HG02678 (cell line): ENCODE data around the gene MARVELD2.
"Not testable (repeated sequence)": the region's sequence is repeated elsewhere in the genome, so short reads cannot be mapped to it uniquely, and the experiment has no call there.

Experiments
- ATAC-seq: cut with Tn5 transposase; IDR thresholded peaks from one replicate; pipeline ENCODE4 v1.9.1; 2021; ENCODE audit warnings: mild to moderate bottlenecking, moderate library complexity; ENCODE audit not compliant: unreplicated experiment

Gene MARVELD2, protein sequence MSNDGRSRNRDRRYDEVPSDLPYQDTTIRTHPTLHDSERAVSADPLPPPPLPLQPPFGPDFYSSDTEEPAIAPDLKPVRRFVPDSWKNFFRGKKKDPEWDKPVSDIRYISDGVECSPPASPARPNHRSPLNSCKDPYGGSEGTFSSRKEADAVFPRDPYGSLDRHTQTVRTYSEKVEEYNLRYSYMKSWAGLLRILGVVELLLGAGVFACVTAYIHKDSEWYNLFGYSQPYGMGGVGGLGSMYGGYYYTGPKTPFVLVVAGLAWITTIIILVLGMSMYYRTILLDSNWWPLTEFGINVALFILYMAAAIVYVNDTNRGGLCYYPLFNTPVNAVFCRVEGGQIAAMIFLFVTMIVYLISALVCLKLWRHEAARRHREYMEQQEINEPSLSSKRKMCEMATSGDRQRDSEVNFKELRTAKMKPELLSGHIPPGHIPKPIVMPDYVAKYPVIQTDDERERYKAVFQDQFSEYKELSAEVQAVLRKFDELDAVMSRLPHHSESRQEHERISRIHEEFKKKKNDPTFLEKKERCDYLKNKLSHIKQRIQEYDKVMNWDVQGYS

DNA sequence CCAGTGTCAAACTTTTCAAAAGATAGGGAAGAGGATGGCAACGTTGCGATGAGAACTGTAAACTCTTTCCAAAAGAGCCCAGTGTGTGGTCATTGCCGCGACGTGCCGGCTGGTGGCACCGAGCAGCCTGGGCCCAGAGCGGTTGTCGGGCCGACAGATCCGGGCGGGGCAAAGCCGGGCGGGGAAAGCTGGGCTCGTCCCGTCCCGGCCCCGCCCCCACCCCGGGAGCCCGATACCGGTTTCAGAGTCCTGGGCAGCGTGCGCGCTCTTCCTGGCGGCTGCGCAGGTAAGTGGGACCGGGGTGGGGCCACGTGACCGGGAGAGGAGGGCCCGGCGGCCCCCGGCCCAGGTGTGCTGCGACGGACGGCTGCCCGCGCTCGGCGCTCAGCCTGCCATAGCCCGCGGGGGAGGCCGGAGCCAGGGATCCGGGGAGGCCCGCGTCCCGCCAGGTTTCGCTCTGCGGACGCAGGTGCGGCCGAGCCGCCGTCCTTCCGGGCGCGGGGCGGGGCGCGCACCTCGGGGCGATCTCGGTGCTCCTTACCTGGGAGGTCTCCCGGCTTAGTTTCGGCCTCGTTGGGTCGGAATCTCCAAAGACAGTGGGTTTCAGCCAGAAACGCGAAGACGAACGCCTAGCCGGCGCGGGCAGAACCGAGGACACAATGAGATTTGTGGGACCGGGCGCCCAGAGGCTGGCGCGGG lies at the start of gene MARVELD2:
Gene MARVELD2 (plus strand): TSS at position 232 of the 699 bp plus-strand sequence. CDS start 4,270 bp downstream, outside the sequence.
- peak; percentile 69 for ATAC-seq

DNA sequence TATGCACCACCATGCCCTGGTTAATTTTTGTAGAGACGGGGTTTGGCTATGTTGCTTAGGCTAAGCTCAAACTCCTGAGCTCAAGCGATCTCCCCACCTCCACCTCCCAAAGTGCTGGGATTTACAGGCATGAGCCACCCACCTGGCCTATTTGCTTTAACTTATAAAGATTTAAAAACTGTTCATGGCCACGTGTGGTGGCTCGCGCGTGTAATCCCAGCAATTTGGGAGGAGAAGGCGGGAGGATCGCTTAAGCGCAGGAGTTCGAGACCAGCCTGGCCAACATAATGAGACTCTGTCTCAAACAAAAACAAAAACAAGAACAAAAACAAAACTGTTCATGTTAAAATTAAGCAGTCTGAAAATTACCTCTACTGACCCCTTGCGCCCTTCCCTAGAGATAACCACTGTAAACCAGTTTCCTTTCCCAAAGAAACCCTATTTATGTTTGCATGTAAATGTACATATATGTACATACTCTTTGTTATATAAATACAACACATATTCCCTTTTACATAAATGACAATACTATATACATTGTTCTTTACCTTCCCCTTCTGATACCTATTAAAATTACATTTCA lies 47.1 kb upstream of the MARVELD2 start:
- no peak for ATAC-seq

DNA sequence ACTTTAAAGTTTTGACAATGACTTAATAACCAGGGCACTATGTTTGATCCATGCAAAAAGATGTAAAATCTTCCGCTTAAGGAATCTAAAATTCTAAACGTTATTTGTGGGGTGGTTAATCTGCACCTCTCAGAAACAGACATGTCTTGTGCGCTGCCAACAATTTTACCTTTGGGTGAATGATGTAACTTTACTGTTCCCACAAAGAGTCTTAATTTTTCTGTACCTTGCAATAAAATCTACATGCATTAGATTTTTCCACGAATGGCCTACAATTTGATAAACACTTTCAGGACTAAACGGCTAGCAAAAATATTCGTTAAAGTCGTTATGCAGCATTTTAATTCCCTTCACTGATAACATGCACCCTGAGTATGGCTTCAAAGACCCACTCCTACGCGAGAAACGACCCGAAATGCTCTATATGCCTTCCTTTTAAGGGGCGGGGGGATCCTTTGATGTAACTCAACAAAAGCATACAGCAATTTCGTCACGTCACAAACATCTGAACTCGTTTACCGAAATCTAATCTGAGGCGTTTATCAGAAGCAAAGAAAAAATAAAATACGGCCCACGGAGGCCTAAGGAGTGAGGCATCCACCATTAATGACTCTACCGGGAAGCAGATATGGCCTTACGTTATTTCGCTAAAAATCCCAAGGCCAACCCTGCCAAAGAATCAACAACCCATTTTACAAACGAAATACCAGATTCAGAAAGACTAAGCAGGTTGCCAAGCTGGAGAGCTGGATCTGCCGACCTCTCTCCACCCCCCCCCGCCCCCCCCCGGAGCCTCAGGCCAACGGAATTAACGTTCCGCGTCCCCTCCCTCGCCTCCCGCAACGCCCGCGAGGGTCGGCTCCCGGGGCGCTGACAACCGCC lies 46.2 kb upstream of the MARVELD2 start:
- ATAC-seq = no peak

DNA sequence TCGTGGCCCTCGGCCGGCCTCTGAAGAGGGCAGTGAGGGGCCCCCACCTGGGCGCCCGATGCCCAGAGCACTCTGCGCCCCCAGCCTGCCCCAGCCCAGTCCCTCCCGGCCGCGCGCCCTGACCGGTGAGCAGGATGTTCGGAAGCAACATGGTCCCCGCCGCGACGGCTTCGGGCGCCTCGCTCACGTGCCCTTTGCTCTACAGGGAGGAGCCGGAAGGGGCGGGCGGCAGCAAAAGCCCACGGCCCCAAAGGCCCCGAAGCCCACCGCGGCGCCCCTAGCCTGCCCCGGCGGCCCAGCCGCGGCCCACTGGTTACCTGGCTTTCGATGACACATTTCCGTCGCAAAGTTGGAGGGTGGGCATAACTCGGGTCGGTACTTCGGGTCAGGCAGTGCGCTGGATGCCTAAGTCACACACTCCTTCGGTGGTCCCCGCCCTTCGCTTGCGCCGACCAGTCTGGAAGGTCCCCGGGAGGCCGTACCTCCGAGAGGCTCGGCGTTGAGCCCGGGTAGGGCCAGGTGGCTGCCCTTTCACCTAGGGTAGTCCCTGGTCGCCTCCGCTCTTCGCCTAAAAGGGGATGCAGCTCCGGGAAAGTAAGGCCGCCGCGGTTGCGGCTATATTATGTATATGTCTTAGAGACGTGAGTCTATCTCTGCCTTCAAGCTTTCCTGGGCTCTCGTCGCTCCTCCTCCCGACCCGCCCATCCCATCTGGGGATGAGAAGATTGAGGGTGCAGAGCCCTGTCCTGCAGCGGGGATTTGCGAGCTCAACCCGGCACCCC lies 45.4 kb upstream of the MARVELD2 start, which contains the start of the genes AK6, RAD17 and TAF9:
Gene AK6 (minus strand): TSS at position 181 of the 782 bp plus-strand sequence. CDS start 30 bp downstream, at position 151.
Gene RAD17 (plus strand): TSS at position 479 of the 782 bp plus-strand sequence. CDS start 2,391 bp downstream, outside the sequence.
Gene TAF9 (minus strand): TSS at position 181 of the 782 bp plus-strand sequence. CDS start 3,783 bp downstream, outside the sequence.
- ATAC-seq = peak; percentile 91

DNA sequence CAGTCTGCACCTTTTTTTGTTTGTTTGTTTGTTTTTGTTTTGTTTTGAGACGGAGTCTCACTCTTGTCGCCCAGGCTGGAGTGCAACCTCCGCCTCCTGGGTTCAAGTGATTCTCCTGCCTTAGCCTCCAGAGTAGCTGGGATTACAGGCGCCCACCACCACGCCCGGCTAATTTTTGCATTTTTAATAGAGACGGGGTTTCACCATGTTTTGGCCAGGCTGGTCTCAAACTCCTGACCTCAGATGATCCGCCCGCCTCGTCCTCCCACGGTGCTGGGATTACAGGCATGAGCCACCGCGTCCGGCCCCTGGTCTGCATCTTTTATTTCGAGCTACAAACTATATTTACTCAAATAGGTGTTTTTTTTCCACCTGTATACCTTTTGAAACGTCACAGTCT lies 44.6 kb upstream of the MARVELD2 start:
- not testable (repeated sequence) for ATAC-seq

DNA sequence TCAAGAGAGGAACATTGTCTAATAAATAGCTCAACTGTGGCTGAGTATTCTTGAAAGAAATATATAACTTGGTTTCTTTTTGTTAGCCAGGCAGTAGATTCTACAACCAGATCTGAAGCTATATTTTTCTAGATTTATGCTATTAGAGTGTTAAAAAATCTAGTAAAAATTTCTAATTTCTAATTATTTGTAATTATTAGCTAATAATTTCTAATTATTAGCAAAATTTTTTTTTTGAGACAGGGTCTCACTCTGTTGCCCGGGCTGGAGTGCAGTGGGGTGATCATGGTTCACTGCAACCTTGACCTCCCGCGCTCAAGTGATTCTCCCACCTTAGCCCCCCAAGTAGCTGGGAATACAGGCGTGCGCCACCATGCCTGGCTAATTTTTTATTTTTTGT lies 42.5 kb upstream of the MARVELD2 start:
- ATAC-seq = no peak

DNA sequence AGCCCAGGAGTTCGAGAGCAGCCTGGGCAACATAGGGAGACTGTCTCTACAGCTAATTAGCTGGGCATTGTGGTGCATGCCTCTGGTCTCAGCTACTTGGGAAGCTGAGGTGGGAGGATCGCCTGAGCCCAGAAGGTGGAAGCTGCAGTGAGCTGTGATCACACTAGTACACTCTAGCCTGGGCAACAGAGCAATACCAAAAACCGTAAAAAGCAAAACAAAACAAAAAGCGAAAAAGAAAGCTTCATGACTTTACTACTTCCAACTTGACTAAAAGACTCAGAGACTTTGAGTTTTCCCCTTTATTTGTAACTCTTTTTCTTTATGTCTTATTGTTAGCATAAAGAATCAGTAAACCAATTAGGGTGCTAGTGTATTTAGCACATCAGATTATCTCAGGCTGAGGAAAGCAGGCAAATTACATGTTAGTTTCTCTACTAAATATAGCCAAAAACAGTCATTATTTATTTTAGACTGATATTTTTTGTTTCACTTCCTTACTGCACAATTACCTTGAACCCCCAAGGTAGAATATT lies 39.9 kb upstream of the MARVELD2 start:
- peak; percentile 74 for ATAC-seq

DNA sequence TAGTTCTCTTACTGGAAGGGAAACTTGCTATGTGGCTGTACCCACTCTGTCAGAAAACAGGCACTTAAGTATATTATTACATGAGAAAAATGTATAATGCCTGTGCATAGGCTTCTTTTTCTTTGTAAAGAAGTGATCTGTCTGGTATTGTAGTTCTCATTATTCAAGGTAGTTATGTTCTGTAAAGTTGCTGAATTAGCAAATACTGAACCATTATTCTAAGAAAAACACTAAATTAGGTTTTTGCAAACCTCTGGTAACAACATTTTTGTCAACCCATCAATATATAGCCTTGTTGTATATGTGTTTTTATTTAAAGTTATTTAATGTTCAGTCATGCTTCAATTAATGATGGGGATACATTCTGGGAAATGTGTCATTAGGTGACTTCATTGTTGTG lies 36.5 kb upstream of the MARVELD2 start:
- ATAC-seq = no peak

DNA sequence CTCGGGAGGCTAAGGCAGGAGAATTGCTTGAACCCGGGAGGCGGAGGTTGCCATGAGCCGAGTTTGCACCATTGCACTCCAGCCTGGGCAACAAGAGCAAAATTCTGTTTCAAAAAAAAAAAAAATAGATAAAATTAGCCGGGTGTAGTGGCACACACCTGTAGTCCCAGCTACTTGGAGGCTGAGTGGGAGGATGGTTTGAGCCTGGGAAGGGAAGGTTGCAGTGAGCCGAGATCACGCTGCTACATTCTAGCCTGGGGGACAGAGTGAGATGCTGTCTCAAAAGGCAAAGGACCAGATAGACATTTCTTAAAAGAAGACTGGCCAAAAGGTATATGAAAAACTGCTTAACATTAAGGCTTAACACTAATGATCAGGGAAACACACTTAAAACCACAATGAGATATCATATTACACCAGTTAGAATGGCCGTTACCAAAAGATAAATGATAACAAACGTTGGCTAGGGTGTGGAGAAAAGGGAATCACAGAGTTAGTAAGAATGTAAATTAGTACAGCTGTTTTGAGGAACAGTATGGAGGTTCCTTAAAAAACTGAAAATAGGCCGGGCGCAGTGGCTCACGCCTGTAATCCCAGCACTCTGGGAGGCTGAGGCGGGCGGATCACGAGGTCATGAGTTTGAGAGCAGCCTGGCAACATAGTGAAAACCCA lies 10.1 kb upstream of the MARVELD2 start:
- no peak for ATAC-seq

DNA sequence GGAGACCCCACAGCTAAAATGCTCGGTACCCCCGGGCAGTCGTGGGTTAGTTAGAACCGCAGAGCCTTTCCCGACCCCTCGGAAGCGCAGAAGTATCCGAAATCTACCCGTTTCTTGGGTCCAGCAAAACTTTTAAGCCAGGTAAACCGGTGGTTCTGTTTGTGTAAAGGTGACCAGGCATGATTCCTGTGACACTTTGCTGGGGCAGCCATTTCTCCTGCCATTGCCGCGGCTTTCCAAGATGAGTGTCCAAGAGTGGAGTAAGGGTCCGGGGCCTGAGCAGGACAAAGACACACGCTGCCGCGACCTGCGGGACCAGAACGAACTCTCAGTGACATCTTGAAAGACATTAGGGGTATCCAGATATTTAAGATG lies 655 bp downstream of the MARVELD2 start:
- ATAC-seq = no peak

DNA sequence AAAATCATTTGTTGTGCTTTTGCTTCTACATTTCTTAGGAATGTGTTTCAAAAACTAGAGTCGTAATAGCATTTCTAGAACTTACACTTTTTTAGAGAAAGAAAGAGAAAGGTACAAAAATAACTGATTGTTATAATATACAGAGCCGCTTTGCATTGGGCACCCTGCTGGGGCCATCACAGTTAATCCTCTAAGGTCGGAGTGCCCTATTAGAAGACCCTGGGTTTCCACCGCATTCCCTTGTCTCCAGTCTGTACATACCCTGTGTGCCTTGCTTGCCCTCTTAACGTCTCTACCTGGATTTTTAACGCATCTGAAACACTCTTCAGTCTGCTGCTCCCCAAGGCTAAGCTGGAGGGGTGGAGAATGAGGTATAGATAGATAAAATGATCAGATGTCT lies 1.3 kb downstream of the MARVELD2 start:
- no peak for ATAC-seq

DNA sequence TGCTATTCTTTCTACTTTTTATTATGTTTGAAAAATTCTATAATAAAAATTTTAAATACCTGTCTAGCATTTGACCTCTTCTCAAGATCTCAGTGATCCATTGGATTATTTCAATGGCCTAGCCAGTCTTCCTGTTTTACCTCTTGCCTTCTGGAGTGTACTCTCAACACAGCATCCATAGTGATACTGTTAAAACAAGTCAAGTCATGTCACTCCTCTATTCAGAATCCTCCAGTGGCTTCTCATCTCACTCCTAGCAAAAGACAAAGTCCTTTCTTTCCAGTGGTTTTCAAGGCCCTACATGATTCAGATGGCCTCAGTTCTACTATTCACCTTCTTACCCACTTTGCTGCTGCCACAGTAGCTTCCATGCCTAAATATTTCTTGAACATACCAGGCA lies 1.8 kb downstream of the MARVELD2 start:
- ATAC-seq = no peak

DNA sequence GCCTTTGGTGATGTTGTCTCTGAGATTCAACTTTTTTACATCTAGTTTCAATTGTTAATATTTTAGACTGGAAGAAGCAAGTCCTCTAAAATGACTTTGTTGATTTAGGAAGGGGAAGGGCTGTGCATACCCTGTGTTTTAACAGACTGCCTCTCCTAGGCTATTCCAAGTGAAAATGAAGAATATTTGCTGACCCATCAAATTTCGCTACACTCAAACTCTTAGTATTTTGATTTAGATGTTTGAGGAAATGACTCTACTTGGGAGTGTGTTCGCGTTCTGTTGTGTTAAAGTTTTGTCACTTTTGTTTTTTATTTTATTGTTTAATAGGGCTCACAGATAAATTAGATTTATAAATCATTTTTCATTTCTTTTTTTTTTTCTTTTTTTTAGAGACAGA lies 3.6 kb downstream of the MARVELD2 start:
- no peak for ATAC-seq

DNA sequence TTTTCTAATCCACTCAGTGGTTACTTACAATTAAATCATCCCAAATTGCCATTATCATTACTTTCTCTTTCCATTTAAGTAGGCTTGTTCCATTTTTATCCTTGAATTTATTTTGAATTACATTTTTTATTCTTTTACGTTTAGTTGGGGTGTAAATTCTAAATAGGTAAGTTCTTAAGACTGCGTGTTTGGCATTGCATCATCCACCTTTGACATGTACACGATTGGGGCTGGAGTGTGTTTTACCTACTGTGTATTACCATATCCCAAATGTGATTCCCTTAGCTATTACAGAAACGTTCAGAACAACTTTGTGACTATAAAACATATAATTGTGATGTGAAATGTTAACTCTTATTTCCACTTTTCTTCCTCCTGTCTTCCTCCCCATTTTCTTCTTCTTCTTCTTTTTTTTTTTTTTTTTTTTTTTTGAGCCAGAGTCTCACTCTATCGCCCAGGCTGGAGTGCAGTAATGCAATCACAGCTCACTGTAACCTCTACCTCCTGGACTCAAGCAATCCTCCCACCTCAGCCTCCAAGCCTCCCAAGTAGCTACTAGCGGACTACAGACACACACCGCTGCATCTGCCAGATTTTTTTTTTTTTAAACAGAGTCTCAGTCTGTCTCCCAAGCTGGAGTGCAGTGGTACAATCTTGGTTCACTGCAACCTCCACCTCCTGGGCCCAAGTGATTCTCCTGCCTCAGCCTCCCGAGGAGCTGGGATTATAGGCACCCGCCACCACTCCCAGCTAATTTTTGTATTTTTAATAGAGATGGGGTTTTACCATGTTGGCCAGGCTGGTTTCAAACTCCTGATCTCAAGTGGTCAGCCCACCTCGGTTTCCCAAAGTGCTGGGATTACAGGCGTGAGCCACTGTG lies 16.7 kb downstream of the MARVELD2 start:
- no peak for ATAC-seq

DNA sequence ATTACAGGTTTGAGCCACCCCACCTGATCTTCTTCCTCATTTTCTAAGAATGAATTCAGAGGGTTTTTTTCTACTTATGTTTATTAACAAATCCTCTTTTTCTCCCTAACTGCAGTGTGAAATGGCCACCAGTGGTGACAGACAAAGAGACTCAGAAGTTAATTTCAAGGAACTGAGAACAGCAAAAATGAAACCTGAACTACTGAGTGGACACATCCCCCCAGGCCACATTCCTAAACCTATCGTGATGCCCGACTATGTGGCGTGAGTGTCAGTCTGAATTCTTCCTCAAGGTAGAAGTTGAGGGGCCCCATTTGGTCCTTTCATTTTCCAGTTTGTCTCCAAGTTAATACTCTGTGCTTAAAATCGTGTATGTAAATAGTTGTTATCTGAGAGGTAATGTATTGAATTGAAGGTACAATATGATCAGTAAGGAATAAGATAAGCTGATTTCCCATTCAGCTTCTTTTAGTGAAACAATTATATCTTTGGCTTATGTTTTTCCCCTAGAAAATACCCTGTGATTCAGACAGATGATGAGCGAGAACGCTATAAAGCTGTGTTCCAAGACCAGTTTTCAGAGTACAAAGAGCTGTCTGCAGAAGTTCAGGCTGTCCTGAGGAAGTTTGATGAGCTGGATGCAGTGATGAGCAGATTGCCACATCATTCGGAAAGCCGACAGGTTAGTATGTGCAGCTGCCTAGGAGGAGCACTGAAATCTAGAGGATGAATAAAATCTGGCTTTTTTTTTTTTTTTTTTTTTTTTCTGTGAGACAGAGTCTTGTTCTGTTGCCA lies 17.7 kb downstream of the MARVELD2 start:
- ATAC-seq = peak; percentile 50

DNA sequence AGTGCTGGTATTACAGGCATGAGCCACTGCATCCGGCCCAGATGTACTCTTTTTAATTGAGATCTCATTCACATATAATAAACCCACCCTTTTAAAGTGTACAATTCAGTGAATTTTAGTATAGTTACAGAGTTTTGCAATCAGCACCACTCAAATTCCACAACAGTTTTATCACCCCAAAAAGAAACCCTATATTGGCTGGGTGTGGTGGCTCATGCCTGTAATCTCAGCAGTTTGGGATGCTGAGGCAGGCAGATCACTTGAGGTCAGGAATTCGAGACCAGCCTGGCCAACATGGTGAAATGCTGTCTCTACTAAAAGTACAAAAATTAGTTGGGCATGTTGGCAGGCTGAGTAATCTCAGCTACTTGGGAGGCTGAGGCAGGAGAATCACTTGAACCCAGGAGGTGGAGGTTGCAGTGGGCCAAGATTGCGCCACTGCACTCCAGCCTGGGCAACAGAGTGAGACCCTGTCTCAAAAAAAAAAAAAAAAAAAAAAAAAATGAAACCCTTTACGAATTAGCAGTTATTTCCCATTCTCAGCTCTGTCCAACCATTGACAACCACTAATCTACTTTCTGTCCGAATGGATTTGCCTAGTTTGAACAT lies 20.5 kb downstream of the MARVELD2 start:
- not testable (repeated sequence) for ATAC-seq
